Right renal cortex interstitium (tissue), 3 donors: ENCODE results near the gene LHX3. TPM values are rescaled to one million over a fixed set of nuclear protein-coding genes. Genes with fewer than 3 reads are reported as not detected.

Experiments
- DNase-seq, 3 donors: peaks; one replicate each; pipeline ENCODE4 v3.0.0-alpha.2; 2013; ENCODE audit warnings: low read depth in 3 of 3, low spot score in 2 of 3
- polyA plus RNA-seq, 3 donors: library from polyadenylated mRNA; unstranded; fragments of 120-200 nt; gene quantifications; one replicate each; pipeline ENCODE4 v1.2.1, GENCODE V29; 2013; ENCODE audit not compliant: insufficient read length in 3 of 3

LHX3 gene
- not detected for polyA plus RNA-seq

- DNase-seq = peak in 1 of 3 donors; percentile 30
Observed at GRCh38 chr9:136204838-136205706, at the start of gene LHX3. LHX3 (minus strand) TSS chr9:136205128; CDS start chr9:136205012, 116 bp downstream.

GRCh38 chr9:136253246-136254130 is 48.6 kb upstream of the LHX3 start:
- DNase-seq = no peak

GRCh38 chr9:136252846-136253245 is 47.9 kb upstream of the LHX3 start:
- no peak for DNase-seq

- DNase-seq = no peak
Observed at GRCh38 chr9:136252281-136252680, 47.4 kb upstream of the LHX3 start.

- DNase-seq = no peak
Observed at GRCh38 chr9:136251264-136252115, 46.6 kb upstream of the LHX3 start.

GRCh38 chr9:136250676-136251075 is 45.7 kb upstream of the LHX3 start:
- no peak for DNase-seq

GRCh38 chr9:136249877-136250559 is 45.1 kb upstream of the LHX3 start:
- DNase-seq = no peak

GRCh38 chr9:136248951-136249876 is 44.3 kb upstream of the LHX3 start:
- DNase-seq = no peak

GRCh38 chr9:136247947-136248637 is 43.2 kb upstream of the LHX3 start:
- no peak for DNase-seq

- no peak for DNase-seq
Observed at GRCh38 chr9:136247551-136247916, 42.6 kb upstream of the LHX3 start.

- DNase-seq = no peak
Observed at GRCh38 chr9:136246849-136247550, 42.1 kb upstream of the LHX3 start.

- DNase-seq = peak in 1 of 3 donors; percentile 55
Observed at GRCh38 chr9:136245219-136246150, 40.6 kb upstream of the LHX3 start, which contains the start of gene QSOX2. QSOX2 (minus strand) TSS chr9:136245812; CDS start chr9:136245803, 9 bp downstream.

GRCh38 chr9:136244969-136245218 is 40.0 kb upstream of the LHX3 start:
- DNase-seq = no peak

GRCh38 chr9:136244122-136244968 is 39.4 kb upstream of the LHX3 start:
- DNase-seq = no peak

- DNase-seq = no peak
Observed at GRCh38 chr9:136243631-136244030, 38.7 kb upstream of the LHX3 start.
